ENCODE results near the gene MAP3K20.
A peak's percentile ranks its signal among the peaks of the same experiment; 100 is the strongest.
"Not testable (repeated sequence)": the region's sequence is repeated elsewhere in the genome, so short reads cannot be mapped to it uniquely, and the experiment has no call there.

MAP3K20 gene

DNA sequence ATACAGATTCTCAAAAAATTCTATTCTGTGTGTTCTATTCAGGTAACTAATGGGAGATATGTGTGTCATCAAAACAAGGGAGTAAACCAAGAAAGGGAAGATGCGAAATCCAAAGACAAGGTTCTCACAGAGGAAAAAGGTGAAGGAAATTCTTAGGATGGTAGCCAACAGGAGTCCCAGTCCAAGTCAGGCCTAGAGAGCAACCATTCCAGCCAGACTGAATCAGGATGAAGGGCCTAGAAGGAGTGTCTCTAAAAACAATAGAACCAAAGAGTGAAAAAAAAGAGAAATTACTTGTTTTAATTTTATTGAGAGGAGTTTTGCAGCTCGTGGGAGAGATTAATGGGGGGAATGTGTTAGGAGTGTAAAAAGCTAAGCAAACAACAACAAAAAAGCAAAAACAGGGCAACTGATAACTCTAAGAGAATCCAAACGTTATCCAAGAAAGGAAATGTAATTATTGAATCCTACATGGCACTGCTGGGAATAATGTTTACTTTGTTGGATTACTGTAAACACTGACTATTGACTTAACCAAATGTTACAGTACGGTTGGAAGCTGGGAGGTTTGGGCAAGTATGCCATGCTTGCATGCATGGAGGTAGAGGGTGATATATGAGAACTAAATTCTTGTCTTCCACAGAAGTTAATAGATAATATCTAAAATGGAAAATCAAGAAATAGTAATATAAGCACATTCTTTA, 12.3 kb downstream of the MAP3K20 start:
- no peak for DNase-seq (ENCODE audit: low read depth)

DNA sequence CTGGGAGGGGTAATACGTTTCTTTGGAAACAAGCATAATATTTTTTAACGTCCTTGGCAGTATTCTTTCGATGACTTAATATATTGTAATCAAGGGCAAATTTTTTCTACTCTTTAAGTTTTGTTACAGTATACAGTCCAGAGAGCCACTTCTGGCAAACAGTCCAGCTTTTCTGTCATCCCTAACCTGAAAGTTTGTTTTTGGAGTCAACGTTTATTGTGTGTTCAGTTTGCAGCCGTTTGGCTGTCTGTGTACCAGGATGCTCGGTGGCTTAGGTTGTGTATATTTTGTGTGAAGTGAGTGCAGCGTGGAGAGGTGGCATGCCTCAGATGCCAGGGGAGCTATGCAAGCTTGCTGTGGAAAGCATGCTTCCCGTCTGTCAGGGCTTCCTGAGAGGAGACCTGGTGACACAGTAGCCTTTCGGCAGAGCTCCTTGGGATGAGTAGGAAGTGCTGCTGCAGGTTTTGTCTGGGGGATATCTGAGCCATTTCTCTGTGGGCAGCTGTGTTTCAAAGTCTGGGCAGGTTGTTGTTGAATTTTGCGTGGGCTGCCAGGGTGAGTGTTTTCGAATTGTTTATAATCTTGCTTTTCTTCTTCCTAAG, 14.7 kb downstream of the MAP3K20 start:
- DNase-seq (ENCODE audit: low read depth): no peak

DNA sequence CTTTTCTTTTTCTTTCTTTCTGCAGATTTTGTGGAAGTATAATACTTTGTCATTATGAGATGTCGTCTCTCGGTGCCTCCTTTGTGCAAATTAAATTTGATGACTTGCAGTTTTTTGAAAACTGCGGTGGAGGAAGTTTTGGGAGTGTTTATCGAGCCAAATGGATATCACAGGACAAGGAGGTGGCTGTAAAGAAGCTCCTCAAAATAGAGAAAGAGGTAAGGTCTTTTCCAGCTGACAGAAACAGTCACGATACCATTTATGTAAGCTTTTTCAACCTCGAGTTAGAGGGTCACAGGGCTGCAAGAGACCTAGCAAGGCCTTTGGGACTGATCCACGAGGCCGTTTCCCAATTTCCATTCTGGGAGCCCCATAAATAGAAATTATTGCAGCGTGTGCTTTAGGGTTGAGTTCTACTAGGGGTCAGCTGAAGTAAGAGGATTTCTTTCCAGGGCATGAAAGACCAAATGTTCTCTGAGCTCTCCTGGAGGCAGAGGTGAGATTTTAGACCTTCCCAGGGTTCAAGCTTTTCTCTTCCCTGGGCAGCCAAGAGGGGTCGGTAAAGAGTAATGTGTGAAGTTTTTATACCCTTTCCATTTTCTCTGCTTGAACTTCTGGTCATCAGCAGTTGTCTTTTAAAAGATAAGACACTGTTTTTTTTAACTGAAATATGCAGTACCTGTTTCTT, 15.5 kb downstream of the MAP3K20 start:
- DNase-seq (ENCODE audit: low read depth): no peak

DNA sequence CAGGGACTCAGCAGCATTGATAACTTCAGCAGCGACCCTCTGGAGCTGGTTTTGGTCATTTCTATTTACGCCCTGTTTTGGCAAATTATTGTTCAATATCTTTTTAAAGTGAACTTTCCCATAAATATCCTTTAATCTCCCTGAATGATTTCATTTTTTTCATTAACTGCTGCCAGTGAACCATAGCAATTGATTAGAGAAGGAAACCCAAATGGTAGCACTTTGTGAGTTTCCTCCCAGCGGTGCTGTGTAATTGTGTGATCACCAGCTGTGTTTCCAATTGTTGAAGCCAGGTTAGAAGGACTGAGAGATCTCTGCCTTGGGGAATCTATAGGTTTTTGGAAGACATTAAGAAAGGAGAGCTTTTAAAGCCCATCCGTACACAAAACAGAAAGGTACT, 16.3 kb downstream of the MAP3K20 start:
- no peak for DNase-seq (ENCODE audit: low read depth)

DNA sequence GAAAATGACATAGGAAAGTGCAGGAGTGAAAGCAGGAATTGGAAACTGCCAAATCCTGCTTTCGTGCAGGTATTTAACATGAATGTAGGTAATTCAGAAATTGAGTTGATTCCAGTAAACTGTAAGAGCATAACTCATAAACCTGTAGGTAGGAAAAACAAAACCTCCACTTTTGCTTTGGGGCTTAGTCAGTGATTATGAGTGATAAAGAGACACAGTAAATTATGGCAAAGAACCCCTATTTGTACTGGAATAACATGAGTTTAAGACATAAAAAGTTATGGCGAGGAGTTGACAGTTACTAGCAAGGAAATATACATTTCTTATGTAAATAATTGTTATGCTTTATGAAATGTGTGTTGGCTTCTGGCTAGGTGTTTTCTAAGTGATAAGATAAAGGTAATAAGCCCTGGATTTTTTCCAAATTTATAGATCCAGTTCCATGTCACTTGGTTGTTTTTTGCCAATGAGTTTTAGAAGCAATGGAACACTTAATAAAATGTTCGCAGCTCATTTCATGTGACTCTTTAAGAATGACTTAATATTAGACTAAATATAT, 17.3 kb downstream of the MAP3K20 start:
- no peak for DNase-seq (ENCODE audit: low read depth)

DNA sequence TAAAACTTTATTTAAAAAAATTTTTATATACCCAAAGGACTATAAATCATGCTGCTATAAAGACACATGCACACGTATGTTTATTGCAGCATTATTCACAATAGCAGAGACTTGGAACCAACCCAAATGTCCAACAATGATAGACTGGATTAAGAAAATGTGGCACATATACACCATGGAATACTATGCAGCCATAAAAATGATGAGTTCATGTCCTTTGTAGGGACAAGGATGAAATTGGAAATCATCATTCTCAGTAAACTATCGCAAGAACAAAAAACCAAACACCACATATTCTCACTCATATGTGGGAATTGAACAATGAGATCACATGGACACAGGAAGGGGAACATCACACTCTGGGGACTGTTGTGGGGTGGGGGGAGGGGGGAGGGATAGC, 18.0 kb downstream of the MAP3K20 start:
- DNase-seq (ENCODE audit: low read depth): not testable (repeated sequence)

DNA sequence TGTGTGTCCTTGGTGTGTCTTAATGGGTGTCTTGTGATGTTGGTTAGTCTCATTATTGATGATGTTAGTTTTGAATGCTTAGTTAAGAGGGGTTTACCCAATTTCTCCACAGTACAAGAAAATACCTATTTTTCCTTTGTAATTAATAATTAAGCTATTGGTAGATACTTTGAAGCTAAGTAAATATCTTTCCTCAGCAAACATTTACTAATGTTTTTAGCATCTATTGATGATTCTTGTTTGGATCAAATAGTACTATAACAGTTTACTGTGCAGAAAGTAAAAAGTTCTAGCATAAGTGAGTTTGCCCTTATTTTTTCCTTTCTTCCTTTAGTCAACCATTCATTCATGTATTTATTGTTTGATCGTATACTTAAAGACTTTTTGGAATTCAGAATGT, 19.1 kb downstream of the MAP3K20 start:
- no peak for DNase-seq (ENCODE audit: low read depth)

DNA sequence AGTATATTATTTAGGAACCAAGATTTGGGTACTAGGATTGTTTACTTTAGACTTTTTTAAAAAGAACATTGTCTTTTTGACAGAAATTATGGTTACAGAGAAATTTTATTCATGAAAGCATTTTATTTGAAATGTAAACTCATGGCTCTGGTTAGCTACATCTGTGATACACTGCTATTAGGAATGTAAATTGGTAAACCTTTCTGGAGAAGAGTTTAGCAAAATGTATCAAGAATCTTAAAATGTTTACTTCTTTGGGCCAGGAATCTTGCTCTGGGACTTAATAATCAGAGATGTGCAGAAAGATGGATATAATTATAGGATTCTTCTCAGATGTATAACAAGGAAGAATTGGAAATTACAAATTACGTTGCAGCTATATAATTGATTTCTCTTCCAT, 19.7 kb downstream of the MAP3K20 start:
- no peak for DNase-seq (ENCODE audit: low read depth)

DNA sequence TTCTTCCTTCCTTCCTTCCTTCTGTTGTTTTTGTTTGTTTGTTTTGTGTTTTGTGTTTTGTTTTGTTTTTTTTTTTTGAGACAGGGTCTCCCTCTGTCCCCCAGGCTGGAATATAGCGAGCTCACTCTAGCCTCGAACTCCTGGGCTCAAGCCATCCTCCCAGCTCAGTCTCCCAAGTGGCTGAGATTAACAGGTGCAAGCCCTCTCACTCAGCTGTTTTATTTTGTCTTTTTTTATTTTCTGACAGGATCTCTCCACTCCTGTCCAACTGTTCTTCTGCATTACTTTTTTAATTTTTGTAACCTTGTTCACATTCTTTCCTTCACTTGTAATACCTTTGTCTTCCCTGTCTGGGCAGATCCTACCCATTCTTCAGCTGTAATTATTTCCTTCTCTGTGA, 23.6 kb downstream of the MAP3K20 start:
- DNase-seq (ENCODE audit: low read depth): no peak

DNA sequence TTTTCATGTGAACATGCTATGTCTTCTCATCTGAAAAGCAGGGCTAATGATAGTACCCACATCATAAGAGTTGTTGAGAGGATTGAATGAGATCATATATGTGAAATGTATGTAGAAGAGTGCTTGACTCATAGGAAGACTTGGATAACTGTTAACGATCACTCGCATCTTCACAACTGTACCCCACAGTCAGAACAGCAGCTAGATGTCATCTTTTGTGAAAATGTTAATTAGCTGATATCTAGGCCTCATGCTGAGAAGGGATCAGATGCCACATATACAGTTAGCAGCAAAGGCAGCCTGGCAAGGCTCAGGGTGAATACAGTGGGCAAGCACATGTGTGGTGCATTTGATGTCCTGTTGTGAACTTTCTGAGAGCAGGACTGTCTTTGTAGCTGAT, 24.2 kb downstream of the MAP3K20 start:
- DNase-seq (ENCODE audit: low read depth): no peak

DNA sequence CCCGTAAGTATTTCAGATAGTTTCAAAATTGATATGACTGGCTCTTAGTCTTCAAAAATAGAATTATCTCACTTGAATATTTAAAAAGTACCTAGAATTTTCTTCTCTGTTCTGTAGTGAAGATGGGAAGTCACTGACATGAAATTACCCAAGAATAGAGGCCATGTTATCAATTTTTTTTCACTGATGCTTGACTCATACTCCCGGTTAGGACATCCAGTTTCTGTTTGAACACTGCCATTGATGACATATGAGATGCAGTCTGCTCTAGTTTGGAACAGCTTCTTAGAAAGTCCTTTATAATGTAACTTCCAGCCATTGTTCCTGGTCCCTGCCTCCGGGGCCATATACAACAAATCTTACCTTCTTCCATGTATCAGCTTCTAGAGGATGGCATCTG, 26.0 kb downstream of the MAP3K20 start:
- no peak for DNase-seq (ENCODE audit: low read depth)

DNA sequence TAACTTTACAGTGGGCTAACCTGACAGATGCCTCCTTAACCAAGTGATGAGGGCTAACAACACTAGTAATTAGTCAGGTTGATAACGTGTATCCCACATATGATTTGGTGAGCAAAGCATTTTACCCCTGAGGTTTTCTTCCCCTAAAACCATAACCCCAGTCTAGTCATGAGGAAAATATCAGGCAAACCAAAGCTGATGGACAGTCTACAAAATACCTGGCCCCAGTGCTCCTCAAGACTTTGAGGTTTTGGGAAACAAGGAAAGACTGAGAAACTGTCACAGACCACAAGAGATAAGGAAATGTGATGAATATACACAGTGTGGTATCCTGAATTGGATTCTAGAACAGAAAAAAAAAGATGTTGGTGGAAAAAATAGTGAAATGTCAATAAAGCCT, 28.5 kb downstream of the MAP3K20 start:
- DNase-seq (ENCODE audit: low read depth): no peak

DNA sequence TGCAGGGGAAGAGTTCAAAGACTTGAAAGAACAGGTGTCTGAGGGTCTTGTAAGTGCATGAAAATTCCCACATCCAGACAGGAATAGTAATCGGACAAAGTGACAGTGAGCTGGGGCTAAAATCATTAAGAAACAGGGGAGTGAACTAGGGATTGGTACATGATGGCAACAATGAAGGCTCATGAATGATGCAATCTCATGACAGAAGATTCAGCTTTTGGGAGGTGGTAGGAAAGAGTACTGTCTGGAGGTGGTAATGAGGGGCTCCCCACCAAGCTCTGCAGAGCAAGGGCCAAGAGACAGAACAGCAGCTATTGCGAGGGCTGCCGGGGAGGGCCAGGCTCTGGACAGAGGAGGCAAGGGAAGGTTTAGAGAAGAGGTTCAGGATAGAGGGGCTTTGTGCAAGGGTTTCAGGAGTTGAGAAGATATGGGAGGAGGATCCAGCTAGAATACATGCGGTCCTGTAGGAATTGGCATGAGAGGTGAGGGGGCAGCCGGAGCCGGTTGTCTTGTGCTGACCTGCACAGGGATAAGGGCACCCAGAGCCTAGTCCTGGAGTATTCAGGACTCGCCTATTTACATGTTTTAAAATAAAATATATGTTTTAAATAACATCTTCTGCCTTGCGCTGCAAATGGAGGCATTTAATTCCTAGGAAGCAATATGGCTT, 31.4 kb downstream of the MAP3K20 start:
- no peak for DNase-seq (ENCODE audit: low read depth)

DNA sequence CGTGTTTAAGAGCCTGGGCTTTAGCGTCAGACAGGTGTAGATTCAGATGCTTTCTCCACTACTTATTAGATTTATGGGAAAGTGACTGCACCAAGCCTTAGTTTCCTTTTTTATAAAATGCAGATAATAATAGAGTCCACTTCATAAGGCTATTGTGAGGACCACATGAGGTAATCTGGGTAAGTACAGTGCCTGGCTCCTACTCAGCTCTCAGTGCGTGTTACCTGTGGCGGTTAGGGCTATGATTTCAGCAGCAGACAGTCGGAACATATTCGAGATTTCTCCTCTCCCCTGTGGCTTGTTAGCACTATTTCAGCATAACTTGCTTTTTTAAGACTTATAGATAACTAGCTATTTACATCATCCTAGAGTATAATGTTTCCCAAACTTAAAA, 32.0 kb downstream of the MAP3K20 start:
- DNase-seq (ENCODE audit: low read depth): no peak

DNA sequence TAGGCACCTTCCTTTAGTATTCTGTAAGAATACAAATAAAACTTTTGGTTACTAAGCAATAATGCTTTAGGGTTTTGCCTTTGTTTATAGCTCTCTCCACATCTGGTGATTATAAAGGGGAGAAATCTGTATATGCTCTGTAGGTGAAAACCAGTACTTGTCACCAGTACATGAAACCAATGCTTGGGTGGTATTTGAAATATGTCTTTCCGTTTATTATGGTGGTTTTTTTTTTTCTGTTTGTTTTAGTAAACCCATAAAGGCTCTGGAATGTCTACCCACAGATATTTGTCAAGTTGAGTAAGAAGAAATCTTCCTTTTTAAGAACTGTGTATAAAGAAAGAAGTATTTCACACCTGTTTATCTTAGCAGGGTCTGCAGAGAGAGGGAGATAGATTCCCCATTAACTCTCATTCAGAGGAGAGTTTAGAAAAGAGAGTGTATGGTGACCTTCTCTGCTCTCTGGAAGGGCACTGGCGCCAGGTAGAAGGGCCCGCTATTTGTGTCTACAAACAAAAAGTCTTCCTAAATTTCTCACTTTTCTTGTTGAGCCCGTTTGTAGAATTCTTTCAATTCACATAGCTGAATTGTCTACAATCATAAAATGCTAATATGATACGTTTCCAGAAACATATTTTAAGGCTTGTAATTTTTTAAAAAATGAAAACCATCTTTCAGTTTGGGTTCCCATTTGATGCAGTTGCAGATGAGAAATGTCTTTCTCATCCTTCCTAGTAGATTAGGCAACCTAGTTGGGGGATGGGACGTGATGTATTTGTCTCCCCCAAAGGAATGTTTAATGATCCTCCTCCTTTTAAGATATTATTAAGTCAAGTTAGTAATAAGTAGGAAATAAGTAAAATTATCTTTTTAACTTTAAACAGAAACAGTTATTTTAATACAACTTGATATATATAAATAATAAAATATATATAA, 33.9 kb downstream of the MAP3K20 start:
- DNase-seq (ENCODE audit: low read depth): no peak

DNA sequence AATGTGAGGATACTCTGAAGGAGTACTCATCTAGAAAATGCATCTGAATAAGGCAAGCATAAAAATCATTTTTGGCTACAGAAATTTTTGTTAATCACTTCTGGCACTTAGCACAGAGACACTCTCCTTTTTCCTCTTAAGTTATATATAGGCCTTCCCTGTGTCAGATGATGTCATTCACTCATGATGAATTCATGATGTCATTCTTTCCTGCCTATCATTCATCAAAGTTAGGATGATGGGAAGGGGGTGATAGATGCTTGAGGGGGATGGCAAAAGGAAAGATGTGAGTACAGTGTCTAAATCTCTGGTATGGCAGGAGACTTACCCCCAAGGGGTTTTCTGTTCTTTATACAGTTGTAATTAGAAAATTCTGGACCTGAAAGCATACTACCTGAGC, 42.0 kb downstream of the MAP3K20 start:
- DNase-seq (ENCODE audit: low read depth): no peak

DNA sequence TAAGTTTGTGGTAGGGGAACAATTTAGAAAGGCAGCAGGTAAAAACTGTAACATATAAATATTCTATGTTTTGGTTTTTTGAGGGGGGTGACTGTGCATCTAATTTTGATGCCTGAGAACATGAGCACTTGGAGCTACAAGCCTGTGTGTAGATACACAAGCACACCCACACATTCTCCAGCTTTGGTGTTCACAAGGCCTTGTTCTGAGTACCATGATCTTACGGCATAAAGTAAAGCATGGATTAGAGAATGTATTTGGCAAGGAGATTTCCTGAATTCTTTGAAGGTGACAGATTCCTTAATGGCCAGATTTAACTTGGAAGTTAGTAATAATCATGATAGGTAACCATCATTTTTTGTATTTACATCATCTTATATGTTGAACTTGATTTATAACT, 42.7 kb downstream of the MAP3K20 start:
- no peak for DNase-seq (ENCODE audit: low read depth)

DNA sequence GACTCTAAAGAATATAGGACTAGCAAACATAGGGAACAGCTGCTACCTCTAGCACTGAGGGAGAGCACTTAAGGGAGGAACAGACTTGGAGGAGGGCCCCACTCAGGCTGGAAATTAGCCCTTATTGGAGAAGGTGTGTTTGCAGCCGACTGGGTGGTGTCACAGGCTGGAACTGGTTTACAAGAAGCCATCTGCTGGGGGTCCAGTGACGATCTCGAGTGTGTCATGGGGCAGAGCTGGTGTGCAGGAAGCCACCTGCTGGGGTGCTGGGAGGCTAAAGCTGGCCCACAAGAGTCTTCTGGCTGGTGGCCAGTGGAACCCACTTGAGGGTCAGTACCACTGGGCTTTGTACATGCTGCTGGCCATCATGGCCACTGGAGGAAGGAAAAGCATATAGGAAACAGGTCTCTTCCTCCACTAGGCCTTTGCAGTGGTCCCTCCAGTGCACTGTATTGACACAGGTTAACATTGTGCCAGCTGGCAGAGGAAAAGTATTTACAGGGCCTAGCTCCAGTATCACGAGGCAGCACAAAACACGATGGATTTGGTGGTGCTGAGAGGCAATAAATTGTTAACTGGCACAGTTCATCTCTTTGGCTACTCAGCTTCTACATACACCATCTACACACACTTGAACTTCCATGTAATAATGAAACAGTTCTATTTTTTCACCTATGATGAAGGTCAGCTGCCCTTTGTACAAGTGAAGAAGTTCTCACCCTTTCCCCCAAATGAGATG, 43.6 kb downstream of the MAP3K20 start:
- DNase-seq (ENCODE audit: low read depth): peak; percentile 37

DNA sequence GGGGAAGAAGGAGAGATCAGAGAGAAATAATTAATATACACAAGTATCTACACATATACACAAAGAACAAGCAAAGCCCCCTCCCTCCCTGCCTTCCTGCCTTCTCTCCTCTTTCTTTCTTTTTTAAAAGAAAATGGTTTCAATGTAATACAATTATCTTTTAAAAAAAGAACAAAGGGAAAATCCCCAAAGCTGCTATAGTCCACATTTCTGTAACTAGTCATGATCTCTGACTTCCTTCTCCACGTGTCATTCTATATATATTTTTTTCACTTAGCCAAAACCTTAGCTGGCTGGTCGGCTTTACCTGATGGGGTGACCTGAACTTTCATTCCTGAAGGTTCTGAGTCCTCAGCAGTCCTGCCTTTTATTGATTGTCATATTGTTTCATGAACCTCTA, 44.3 kb downstream of the MAP3K20 start:
- no peak for DNase-seq (ENCODE audit: low read depth)

DNA sequence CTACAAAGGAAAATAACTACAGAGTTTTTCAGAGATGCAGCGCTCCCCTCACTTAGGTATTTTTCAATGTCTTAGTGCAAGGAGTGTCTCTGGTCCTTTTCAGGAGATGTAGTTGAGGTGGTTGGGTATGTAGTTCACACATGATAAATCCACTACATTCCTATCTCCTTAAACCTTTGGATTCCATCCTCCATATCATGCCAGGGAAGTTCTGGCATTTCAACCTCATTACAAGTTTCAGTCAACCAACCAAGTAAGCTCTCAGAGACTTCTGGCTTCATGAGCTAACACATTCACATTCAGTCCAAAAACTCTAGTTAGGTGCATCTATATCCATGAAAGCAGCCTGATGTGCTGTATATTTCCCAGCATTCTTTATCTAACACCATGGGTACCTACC, 47.3 kb downstream of the MAP3K20 start:
- no peak for DNase-seq (ENCODE audit: low read depth)

DNA sequence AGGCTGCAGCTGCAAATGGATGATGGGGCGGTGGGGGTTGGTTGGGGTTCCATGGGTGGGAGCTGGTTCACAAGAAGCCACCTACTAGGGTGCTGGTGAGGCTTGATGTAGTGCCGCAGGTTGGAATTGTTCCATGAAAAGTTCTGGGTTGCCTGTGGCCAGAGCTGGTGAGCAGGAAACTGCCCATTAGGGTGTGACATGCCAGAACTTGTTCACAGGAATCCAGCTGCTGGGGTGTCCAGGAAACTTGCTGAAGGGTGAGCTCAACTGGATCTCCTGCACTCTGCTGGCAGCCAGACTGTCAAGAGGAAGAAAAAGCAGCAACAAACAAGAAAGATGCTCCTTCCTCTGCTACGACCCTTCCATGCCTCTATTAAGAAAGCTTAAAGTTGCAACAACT, 48.8 kb downstream of the MAP3K20 start:
- DNase-seq (ENCODE audit: low read depth): no peak
